Esophagus muscularis mucosa (tissue), 4 donors: ENCODE data around the gene KRT40. TPM values are rescaled to one million over a fixed set of nuclear protein-coding genes. Genes with fewer than 3 reads are reported as not detected.
A peak's percentile ranks its signal among the peaks of the same experiment; 100 is the strongest.

Experiments
- DNase-seq: peaks from one replicate; pipeline ENCODE4 v3.0.0-alpha.2; 2017; ENCODE audit errors: extremely low spot score
- H3K27ac ChIP-seq, 4 donors: fragments of 200-600 bp; sonication (generic); replicated peaks in 1 of 4; 1 replicate in 3 of 4; 2 replicates in 1 of 4; pipeline ENCODE4 v1.5.1; 2016 to 2019; ENCODE audit warnings: mild to moderate bottlenecking in 1 of 4
- H3K27me3 ChIP-seq, 4 donors: fragments of 200-600 bp; sonication (generic); one replicate each; pipeline versions ENCODE4 v1.5.1 to v1.6.0; 2016 to 2019
- H3K36me3 ChIP-seq, 4 donors: fragments of 200-600 bp; sonication (generic); one replicate each; pipeline ENCODE4 v1.5.1; 2016 to 2019
- H3K4me1 ChIP-seq, 4 donors: fragments of 200-600 bp; sonication (generic); one replicate each; pipeline ENCODE4 v1.5.1; 2016 to 2019
- H3K4me3 ChIP-seq, 4 donors: fragments of 200-600 bp; sonication (generic); 1 replicate in 2 of 4; 2 replicates in 2 of 4; pipeline ENCODE4 v1.5.1; 2016 to 2019; ENCODE audit warnings: mild to moderate bottlenecking in 4 of 4, moderate library complexity in 1 of 4
- H3K9me3 ChIP-seq, 4 donors: fragments of 200-600 bp; sonication (generic); 1 replicate in 3 of 4; 2 replicates in 1 of 4; pipeline ENCODE4 v1.5.1; 2016 to 2019
- CTCF ChIP-seq, 3 experiments: fragments of 200-600 bp in 2 of 3; fragments of 450-650 bp in 1 of 3; sonication (generic) in 2 of 3; IDR thresholded peaks; one replicate each; pipeline ENCODE4 v1.5.1; 2017 to 2019; ENCODE audit warnings: antibody characterized with exemption in 3 of 3, mild to moderate bottlenecking in 2 of 3, moderate library complexity in 1 of 3
- EP300 ChIP-seq: sonication (generic); formaldehyde crosslinking; IDR thresholded peaks from one replicate; pipeline ENCODE4 v1.6.1; 2017; ENCODE audit warnings: antibody characterized with exemption
- POLR2A ChIP-seq: fragments of 450-650 bp; IDR thresholded peaks from one replicate; pipeline ENCODE4 v1.6.1; 2017; ENCODE audit warnings: antibody characterized with exemption, moderate library complexity, mild to moderate bottlenecking, low read depth
- POLR2AphosphoS5 ChIP-seq, 2 donors: sonication (generic); formaldehyde crosslinking; IDR thresholded peaks; one replicate each; pipeline ENCODE4 v1.6.1; 2017; ENCODE audit warnings: antibody characterized with exemption in 2 of 2
- WGBS: methylation state at CpG from one replicate; pipeline ENCODE4 v1.1.5; 2018; 5-methylcytosine and 5-hydroxymethylcytosine counted together
- intact Hi-C: fragments of 100-400 bp; cut with DNase I; formaldehyde crosslinking; loops from one replicate; pipeline ENCODE4 v1.15.1; 2023
- total RNA-seq, 4 donors: library from RNA; depleted of rRNA; stranded (reverse); fragments of >200 nt; gene quantifications; one replicate each; pipeline versions ENCODE4 v1.1.0 to v1.2.1, GENCODE V29; 2016

The KRT40 gene
- total RNA-seq, 4 donors from 2014 or later, result not detected

- intact Hi-C loops, result no loop called here
- WGBS, result 80% methylated on average over 1 of the region's 1 CpG
- no peak for TF ChIP-seq CTCF (IDR thresholded peaks at IDR 0.05)
- no peak for TF ChIP-seq POLR2A
- TF ChIP-seq POLR2AphosphoS5 (IDR thresholded peaks at IDR 0.05), result no peak
- TF ChIP-seq EP300, result no peak
- H3K9me3 ChIP-seq, result peaks cover 0 to 4% (median 0%) of the 10 kb centered on the region in 4 donors
- H3K36me3 ChIP-seq, result no peaks in the 10 kb centered on the region
- no peak overlapping the region for H3K27ac ChIP-seq
- DNase-seq, result no peak
- no peaks in the 10 kb centered on the region for H3K27me3 ChIP-seq
- H3K4me1 ChIP-seq, result no peaks in the 10 kb centered on the region
- H3K4me3 ChIP-seq, result no peak overlapping the region
Observed at GRCh38 chr17:40967582-40967981, 16.5 kb downstream of the KRT40 start.

GRCh38 chr17:40966848-40967247 is 17.3 kb downstream of the KRT40 start, which contains the start of gene KRT39:
Gene KRT39, minus strand, starts transcription at chr17:40966948. Its CDS starts 92 bp downstream, at chr17:40966856.
- intact Hi-C loops, result no loop called here
- Histone ChIP-seq H3K4me3 (no peak within 1 kb of the TSS), H3K9me3 (peaks cover 0 to 4% (median 0%) of the 10 kb centered on the region in 4 donors), H3K4me1 (no peaks in the 10 kb centered on the region), H3K36me3 (no peaks in the 10 kb centered on the region), H3K27ac (no peak within 1 kb of the TSS), H3K27me3 (no peaks in the 10 kb centered on the region)
- TF ChIP-seq CTCF (IDR thresholded peaks at IDR 0.05) (no peak), POLR2A (no peak), EP300 (no peak), POLR2AphosphoS5 (IDR thresholded peaks at IDR 0.05) (no peak)
- 59% methylated on average over 1 of the region's 1 CpG for WGBS
- DNase-seq, result no peak

- Histone ChIP-seq H3K4me1 (no peaks in the 10 kb centered on the region), H3K9me3 (no peaks in the 10 kb centered on the region), H3K27me3 (peaks cover 0 to 9% (median 0%) of the 10 kb centered on the region in 4 donors), H3K4me3 (no peak overlapping the region), H3K27ac (no peak overlapping the region), H3K36me3 (no peaks in the 10 kb centered on the region)
- no peak for DNase-seq
- WGBS, result 45% methylated on average over 1 of the region's 1 CpG
- no peak for TF ChIP-seq POLR2A
- TF ChIP-seq CTCF (IDR thresholded peaks at IDR 0.05), result peak; percentile 21 to 58 (median 43)
- intact Hi-C loops, result no loop called here
Observed at GRCh38 chr17:40963838-40964237, 20.3 kb downstream of the KRT40 start.

- TF ChIP-seq EP300, result no peak
- no peak for TF ChIP-seq CTCF (IDR thresholded peaks at IDR 0.05)
- no peak for TF ChIP-seq POLR2AphosphoS5 (IDR thresholded peaks at IDR 0.05)
- TF ChIP-seq POLR2A, result no peak
- Histone ChIP-seq H3K4me1 (no peaks in the 10 kb centered on the region), H3K27ac (no peak overlapping the region), H3K4me3 (no peak overlapping the region), H3K36me3 (no peaks in the 10 kb centered on the region), H3K27me3 (peaks cover 0 to 9% (median 0%) of the 10 kb centered on the region in 4 donors), H3K9me3 (no peaks in the 10 kb centered on the region)
- intact Hi-C loops, result no loop called here
- DNase-seq, result no peak
- 92% methylated on average over 4 of the region's 4 CpGs for WGBS
Observed at GRCh38 chr17:40962059-40962561, 22.0 kb downstream of the KRT40 start.

- DNase-seq, result no peak
- Histone ChIP-seq H3K36me3 (no peaks in the 10 kb centered on the region), H3K27me3 (peaks cover 0 to 9% (median 0%) of the 10 kb centered on the region in 4 donors), H3K9me3 (no peaks in the 10 kb centered on the region), H3K4me1 (no peaks in the 10 kb centered on the region), H3K4me3 (no peak overlapping the region), H3K27ac (no peak overlapping the region)
- intact Hi-C loops, result no loop called here
- no peak for TF ChIP-seq CTCF (IDR thresholded peaks at IDR 0.05)
- 79% methylated on average over 1 of the region's 1 CpG for WGBS
Observed at GRCh38 chr17:40961591-40961990, 22.5 kb downstream of the KRT40 start.
